Measurements from ENCODE around the gene ANK2. TPM values are rescaled to one million over a fixed set of nuclear protein-coding genes. Genes with fewer than 3 reads are reported as not detected.
"Not testable (repeated sequence)": the region's sequence is repeated elsewhere in the genome, so short reads cannot be mapped to it uniquely, and the experiment has no call there.

Gene ANK2
- total RNA-seq, 1 donor from 2014 or later: 35.5 TPM

GRCh38 chr4:113183032-113183605, 133.7 kb downstream of the ANK2 start:
- DNase-seq (ENCODE audit: low read depth): no peak
- H3K36me3 ChIP-seq (ENCODE audit: control insufficient read depth, insufficient read depth, low read length): no peaks in the 10 kb centered on the region
- no peak overlapping the region for H3K4me3 ChIP-seq (ENCODE audit: low read depth, low read length)
- TF ChIP-seq, protein P1, sequence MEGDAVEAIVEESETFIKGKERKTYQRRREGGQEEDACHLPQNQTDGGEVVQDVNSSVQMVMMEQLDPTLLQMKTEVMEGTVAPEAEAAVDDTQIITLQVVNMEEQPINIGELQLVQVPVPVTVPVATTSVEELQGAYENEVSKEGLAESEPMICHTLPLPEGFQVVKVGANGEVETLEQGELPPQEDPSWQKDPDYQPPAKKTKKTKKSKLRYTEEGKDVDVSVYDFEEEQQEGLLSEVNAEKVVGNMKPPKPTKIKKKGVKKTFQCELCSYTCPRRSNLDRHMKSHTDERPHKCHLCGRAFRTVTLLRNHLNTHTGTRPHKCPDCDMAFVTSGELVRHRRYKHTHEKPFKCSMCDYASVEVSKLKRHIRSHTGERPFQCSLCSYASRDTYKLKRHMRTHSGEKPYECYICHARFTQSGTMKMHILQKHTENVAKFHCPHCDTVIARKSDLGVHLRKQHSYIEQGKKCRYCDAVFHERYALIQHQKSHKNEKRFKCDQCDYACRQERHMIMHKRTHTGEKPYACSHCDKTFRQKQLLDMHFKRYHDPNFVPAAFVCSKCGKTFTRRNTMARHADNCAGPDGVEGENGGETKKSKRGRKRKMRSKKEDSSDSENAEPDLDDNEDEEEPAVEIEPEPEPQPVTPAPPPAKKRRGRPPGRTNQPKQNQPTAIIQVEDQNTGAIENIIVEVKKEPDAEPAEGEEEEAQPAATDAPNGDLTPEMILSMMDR (IDR thresholded peaks at IDR 0.05; ENCODE audit: insufficient read depth, low read length, poor library complexity, severe bottlenecking): no peak
- no peaks in the 10 kb centered on the region for H3K27me3 ChIP-seq (ENCODE audit: control insufficient read depth, insufficient read depth, low read length)

DNA sequence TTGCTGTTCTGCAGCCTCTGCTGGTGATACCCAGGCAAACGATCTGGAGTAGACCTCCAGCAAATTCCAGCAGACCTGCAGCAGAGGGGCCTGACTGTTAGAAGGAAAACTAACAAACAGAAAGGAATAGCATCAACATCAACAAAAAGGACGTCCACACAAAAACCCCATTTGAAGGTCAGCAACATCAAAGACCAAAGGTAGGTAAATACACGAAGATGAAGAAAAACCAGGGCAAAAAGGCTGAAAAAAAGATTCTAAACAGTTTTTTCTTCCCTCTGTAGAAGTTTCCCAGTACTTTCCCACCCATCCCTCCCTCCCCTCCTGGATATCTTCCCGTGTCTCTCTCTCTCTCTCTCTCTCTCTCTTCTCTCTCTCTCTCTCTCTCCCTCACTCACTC, 136.8 kb downstream of the ANK2 start:
- DNase-seq (ENCODE audit: low read depth); H3K36me3 ChIP-seq (ENCODE audit: control insufficient read depth, insufficient read depth, low read length); H3K27me3 ChIP-seq (ENCODE audit: control insufficient read depth, insufficient read depth, low read length); H3K4me3 ChIP-seq (ENCODE audit: low read depth, low read length): not testable (repeated sequence)

GRCh38 chr4:113186913-113187312, 137.5 kb downstream of the ANK2 start:
- no peak overlapping the region for H3K4me3 ChIP-seq (ENCODE audit: low read depth, low read length)
- TF ChIP-seq, protein P1 (IDR thresholded peaks at IDR 0.05; ENCODE audit: insufficient read depth, low read length, poor library complexity, severe bottlenecking): no peak
- DNase-seq (ENCODE audit: low read depth): no peak
- no peaks in the 10 kb centered on the region for H3K27me3 ChIP-seq (ENCODE audit: control insufficient read depth, insufficient read depth, low read length)
- H3K36me3 ChIP-seq (ENCODE audit: control insufficient read depth, insufficient read depth, low read length): no peaks in the 10 kb centered on the region

DNA sequence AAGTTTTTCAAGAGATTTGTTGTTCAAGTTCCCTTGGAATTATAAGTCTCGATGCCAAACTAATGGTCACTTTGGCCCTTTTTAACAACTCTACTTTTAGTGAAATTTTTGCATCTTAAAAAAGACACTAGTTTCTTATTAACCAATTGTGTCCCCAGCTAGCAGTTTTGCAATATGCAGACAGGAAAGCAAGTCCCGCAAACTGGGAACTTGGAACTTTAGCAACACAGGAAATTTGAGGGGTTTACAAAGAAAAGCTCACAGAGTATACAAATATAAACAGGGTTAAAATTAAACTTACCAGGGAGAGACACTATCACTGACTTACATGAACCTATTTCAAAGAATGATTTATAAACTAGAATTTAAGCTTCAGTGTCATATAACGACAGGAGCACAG, 137.9 kb downstream of the ANK2 start:
- no peak for DNase-seq (ENCODE audit: low read depth)
- Histone ChIP-seq H3K4me3 (ENCODE audit: low read depth, low read length) (no peak overlapping the region), H3K36me3 (ENCODE audit: control insufficient read depth, insufficient read depth, low read length) (no peaks in the 10 kb centered on the region), H3K27me3 (ENCODE audit: control insufficient read depth, insufficient read depth, low read length) (no peaks in the 10 kb centered on the region)
- TF ChIP-seq, protein P1 (IDR thresholded peaks at IDR 0.05; ENCODE audit: insufficient read depth, low read length, poor library complexity, severe bottlenecking): no peak

DNA sequence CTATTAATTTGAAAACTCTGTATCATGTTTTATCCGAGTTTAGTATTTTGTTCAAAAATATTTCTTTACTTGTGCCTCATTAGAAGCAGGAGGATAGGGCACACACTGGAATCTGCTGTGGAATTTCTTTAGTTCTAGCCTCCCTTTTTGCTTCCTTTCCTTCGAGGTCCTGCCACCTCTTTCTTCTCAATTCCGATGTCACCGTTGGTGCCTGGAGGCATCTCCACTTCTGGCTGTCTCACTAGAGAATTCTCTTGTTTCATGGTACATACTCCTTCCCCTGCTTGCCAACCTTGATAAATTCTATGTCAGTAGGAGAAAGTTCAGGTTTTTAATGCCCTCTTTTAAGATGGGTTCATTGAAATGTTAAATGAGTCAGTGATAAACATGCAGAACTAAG, 140.1 kb downstream of the ANK2 start:
- DNase-seq (ENCODE audit: low read depth): no peak
- Histone ChIP-seq H3K4me3 (ENCODE audit: low read depth, low read length) (no peak overlapping the region), H3K27me3 (ENCODE audit: control insufficient read depth, insufficient read depth, low read length) (no peaks in the 10 kb centered on the region), H3K36me3 (ENCODE audit: control insufficient read depth, insufficient read depth, low read length) (no peaks in the 10 kb centered on the region)
- TF ChIP-seq, protein P1 (IDR thresholded peaks at IDR 0.05; ENCODE audit: insufficient read depth, low read length, poor library complexity, severe bottlenecking): no peak

- Histone ChIP-seq H3K4me3 (ENCODE audit: low read depth, low read length) (no peak overlapping the region), H3K27me3 (ENCODE audit: control insufficient read depth, insufficient read depth, low read length) (no peaks in the 10 kb centered on the region), H3K36me3 (ENCODE audit: control insufficient read depth, insufficient read depth, low read length) (no peaks in the 10 kb centered on the region)
- TF ChIP-seq, protein P1 (IDR thresholded peaks at IDR 0.05; ENCODE audit: insufficient read depth, low read length, poor library complexity, severe bottlenecking): no peak
- no peak for DNase-seq (ENCODE audit: low read depth)
These were observed 159.7 kb downstream of the ANK2 start for GRCh38 chr4:113209153-113209552.
